WERI-Rb-1 (cell line): ENCODE results near the gene TF.
"Not testable (repeated sequence)": the region's sequence is repeated elsewhere in the genome, so short reads cannot be mapped to it uniquely, and the experiment has no call there.

Experiments used
- DNase-seq: peaks from one replicate; pipeline ENCODE4 v3.0.0-alpha.2; 2020
- H3K27ac ChIP-seq: fragments of 250-450 bp; sonication (Bioruptor Pico); 2 replicates; pipeline ENCODE4 v1.5.1; 2020; ENCODE audit warnings: mild to moderate bottlenecking, moderate library complexity
- H3K27me3 ChIP-seq: fragments of 250-450 bp; sonication (Bioruptor Pico); 2 replicates; pipeline ENCODE4 v1.5.1; 2021; ENCODE audit warnings: mild to moderate bottlenecking, low read depth, moderate library complexity; ENCODE audit not compliant: insufficient read depth, severe bottlenecking
- H3K36me3 ChIP-seq: fragments of 250-450 bp; sonication (Bioruptor Pico); 2 replicates; pipeline ENCODE4 v1.5.1; 2020; ENCODE audit warnings: mild to moderate bottlenecking, moderate library complexity
- H3K4me3 ChIP-seq: 2 replicates; pipeline ENCODE4 v1.5.1; 2011; ENCODE audit warnings: low read depth, mild to moderate bottlenecking, control low read depth, low read length
- H3K9me3 ChIP-seq: fragments of 250-450 bp; sonication (Bioruptor Pico); 2 replicates; pipeline ENCODE4 v1.5.1; 2021; ENCODE audit warnings: mild to moderate bottlenecking, moderate library complexity; ENCODE audit not compliant: severe bottlenecking
- TF ChIP-seq, protein P1 (sequence below): IDR thresholded peaks from 2 replicates; pipeline ENCODE4 v1.5.1; 2011; ENCODE audit warnings: low read depth, mild to moderate bottlenecking, control low read depth, inconsistent platforms, low read length

TF gene

DNA sequence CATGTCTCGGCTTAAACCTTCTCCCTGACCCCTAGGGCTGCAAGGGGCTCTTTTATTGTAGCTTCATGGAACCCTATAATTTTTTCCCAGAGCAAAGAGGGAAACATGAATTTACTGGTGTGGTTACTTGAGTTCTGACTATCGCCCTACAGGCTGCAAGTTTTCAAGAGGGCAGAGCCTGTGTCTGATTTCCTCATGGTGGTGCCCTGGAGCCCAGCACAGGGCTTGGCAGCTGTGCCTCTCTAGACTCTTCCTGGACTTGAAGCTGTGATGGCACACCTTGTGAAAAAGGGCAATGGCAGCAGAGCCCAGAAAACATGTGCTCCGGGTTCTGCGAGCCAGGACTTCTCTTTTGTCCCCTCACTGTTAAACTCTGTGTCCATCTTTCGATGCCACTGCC lies 34.2 kb upstream of the TF start:
- Histone ChIP-seq H3K27ac (no peak overlapping the region), H3K9me3 (no peaks in the 10 kb centered on the region), H3K4me3 (no peak overlapping the region), H3K36me3 (no peaks in the 10 kb centered on the region), H3K27me3 (peaks cover 2% of the 10 kb centered on the region)
- TF ChIP-seq, protein P1, sequence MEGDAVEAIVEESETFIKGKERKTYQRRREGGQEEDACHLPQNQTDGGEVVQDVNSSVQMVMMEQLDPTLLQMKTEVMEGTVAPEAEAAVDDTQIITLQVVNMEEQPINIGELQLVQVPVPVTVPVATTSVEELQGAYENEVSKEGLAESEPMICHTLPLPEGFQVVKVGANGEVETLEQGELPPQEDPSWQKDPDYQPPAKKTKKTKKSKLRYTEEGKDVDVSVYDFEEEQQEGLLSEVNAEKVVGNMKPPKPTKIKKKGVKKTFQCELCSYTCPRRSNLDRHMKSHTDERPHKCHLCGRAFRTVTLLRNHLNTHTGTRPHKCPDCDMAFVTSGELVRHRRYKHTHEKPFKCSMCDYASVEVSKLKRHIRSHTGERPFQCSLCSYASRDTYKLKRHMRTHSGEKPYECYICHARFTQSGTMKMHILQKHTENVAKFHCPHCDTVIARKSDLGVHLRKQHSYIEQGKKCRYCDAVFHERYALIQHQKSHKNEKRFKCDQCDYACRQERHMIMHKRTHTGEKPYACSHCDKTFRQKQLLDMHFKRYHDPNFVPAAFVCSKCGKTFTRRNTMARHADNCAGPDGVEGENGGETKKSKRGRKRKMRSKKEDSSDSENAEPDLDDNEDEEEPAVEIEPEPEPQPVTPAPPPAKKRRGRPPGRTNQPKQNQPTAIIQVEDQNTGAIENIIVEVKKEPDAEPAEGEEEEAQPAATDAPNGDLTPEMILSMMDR = no peak
- no peak for DNase-seq

DNA sequence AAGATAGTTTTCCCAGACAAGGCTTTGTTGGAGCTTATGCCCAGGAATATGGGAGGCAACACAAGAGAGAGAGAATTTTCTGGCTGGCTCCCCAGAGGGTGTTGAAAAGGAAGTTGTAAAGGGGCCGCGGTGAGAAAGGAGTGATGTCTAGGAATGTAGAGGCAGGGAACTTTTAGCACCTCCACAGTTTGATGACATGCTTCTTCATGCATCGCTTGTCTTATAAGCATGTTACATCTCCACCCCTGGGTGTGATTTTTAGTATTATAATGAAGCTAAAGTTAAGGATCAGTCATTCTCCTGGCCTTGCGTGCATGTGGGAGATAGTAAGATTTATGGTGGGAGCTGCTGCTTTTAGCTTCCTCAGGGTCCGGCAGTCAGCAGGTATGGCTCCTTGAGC lies 32.8 kb upstream of the TF start:
- Histone ChIP-seq H3K4me3 (no peak overlapping the region), H3K36me3 (no peaks in the 10 kb centered on the region), H3K9me3 (no peaks in the 10 kb centered on the region), H3K27me3 (peaks cover 10% of the 10 kb centered on the region), H3K27ac (no peak overlapping the region)
- no peak for DNase-seq
- TF ChIP-seq, protein P1 = no peak

DNA sequence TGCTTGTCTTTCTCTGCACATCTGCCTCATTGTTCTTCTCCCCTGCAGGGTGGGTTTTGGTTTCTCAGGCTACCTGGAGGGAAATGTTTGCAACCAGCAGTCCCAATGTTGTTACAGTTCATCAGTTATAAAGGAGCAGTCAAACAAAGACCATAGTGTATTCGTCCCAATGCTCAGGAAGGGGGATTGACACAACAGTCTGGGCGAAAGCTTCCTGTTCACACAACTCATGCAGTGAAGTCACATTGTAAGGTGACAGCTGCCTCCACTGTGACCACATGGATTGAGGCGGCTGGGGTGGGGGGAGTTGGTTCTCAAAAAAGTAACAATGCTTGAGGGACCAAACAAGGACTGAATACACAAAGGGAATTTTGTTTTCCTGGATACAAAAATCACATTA lies 28.8 kb upstream of the TF start:
- Histone ChIP-seq H3K27me3 (peaks cover 13% of the 10 kb centered on the region), H3K27ac (no peak overlapping the region), H3K9me3 (no peaks in the 10 kb centered on the region), H3K4me3 (no peak overlapping the region), H3K36me3 (no peaks in the 10 kb centered on the region)
- TF ChIP-seq, protein P1 = no peak
- no peak for DNase-seq

DNA sequence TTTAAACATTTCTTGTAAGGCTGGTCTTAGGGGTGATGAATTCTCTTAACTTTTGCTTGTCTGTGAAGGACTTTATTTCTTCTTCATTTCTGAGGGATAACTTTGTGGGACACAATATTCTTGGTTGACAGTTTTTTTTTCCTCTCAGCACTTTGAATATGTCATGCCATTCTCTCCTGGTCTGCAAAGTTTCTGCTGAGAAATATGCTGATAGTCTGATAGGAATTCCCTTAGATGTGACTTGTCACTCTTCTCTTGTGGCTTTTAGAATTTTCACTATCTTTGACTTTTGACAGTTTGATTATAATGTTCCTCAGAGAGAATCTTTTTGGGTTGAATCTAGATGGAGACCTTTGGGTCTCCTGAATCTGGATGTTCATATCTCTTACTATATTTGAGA lies 23.3 kb upstream of the TF start:
- peaks cover 6% of the 10 kb centered on the region for H3K27me3 ChIP-seq
- no peak for DNase-seq
- no peaks in the 10 kb centered on the region for H3K36me3 ChIP-seq
- H3K4me3 ChIP-seq = no peak overlapping the region
- no peak overlapping the region for H3K27ac ChIP-seq
- H3K9me3 ChIP-seq = no peaks in the 10 kb centered on the region
- TF ChIP-seq, protein P1 = no peak

DNA sequence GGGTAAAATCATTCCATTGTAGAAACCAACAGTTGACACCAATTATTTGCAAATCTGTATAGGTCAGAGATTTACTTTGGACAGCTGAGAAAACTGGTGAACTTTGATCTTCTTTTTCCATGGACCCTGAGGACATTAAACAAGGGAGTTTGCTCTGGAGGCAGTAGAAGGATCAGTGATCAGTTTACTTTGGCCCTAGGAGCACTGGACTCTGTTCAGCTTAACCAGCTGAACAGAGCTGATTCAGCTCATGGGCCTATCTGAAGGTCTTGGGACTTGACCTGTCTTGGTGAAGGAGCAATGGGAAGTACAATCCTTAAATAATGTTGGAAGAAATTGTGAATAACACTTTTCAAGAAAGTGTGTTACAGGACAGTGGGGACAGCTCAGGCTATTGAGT lies 15.2 kb upstream of the TF start:
- H3K27ac ChIP-seq = no peak overlapping the region
- DNase-seq = no peak
- peaks cover 9% of the 10 kb centered on the region for H3K27me3 ChIP-seq
- TF ChIP-seq, protein P1 = no peak
- H3K4me3 ChIP-seq = no peak overlapping the region
- H3K36me3 ChIP-seq = no peaks in the 10 kb centered on the region
- peaks cover 11% of the 10 kb centered on the region for H3K9me3 ChIP-seq

DNA sequence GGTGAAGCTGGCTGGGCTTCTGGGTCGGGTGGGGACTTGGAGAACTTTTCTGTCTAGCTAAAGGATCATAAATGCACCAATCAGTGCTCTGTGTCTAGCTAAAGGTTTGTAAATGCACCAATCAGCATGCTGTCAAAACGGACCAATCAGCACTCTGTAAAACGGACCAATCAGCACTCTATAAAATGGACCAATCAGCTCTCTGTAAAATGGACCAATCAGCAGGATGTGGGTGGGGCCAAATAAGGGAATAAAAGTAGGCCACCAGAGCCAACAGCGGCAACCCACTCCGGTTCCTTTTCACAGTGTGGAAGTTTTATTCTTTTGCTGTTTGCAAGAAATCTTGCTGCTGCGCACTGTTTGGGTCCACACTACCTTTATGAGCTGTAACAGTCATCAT lies 14.0 kb upstream of the TF start:
- DNase-seq, H3K36me3 ChIP-seq, H3K4me3 ChIP-seq, H3K27ac ChIP-seq, H3K27me3 ChIP-seq: not testable (repeated sequence)
- peaks cover 11% of the 10 kb centered on the region for H3K9me3 ChIP-seq
